Pancreas (tissue), 10 donors: ENCODE results near the gene DLGAP3. TPM values are rescaled to one million over a fixed set of nuclear protein-coding genes. Genes with fewer than 3 reads are reported as not detected.

ENCODE experiments used
- ATAC-seq, 4 donors: fragments of 200-7000 bp; cut with Tn5 transposase; one replicate each; pipeline versions ENCODE4 v1.8.0 to v1.9.1; 2020; ENCODE audit warnings: mild to moderate bottlenecking in 4 of 4, moderate library complexity in 4 of 4
- DNase-seq, 6 donors: peaks; one replicate each; pipeline ENCODE4 v3.0.0-alpha.2; 2020
- FAIRE-seq: peaks from 2 replicates; lab custom pipeline; 2012; peaks lifted over from hg19 to GRCh38; lab: Jason Lieb, UNC
- H3K27ac ChIP-seq, 4 donors: fragments of 200-600 bp; sonication (generic); 1 replicate in 3 of 4; 2 replicates in 1 of 4; pipeline versions ENCODE4 v1.5.0 to v1.8.0; 2020
- H3K27me3 ChIP-seq, 4 donors: fragments of 200-600 bp; one replicate each; pipeline ENCODE4 v1.8.0; 2021
- H3K36me3 ChIP-seq, 3 donors: fragments of 200-600 bp; sonication (generic) in 1 of 3; one replicate each; pipeline versions ENCODE4 v1.5.0 to v1.8.0; 2020 to 2021
- H3K4me1 ChIP-seq, 3 donors: fragments of 200-600 bp; one replicate each; pipeline ENCODE4 v1.8.0; 2021
- H3K4me3 ChIP-seq, 4 donors: fragments of 200-600 bp; sonication (generic) in 2 of 4; one replicate each; pipeline versions ENCODE4 v1.5.0 to v1.8.0; 2020 to 2021
- H3K9me3 ChIP-seq, 4 donors: fragments of 200-600 bp; one replicate each; pipeline ENCODE4 v1.8.0; 2021
- CTCF ChIP-seq, 4 donors: fragments of 200-600 bp; sonication (generic) in 3 of 4; IDR thresholded peaks; one replicate each; pipeline versions ENCODE4 v1.5.0 to v1.8.0; 2021; ENCODE audit warnings: antibody characterized with exemption in 4 of 4
- WGBS, 2 donors: extraction: QIAGEN DNeasy Blood & Tissue Kit; methylation state at CpG; one replicate each; pipeline ENCODE4 v1.1.7; 2013; 5-methylcytosine and 5-hydroxymethylcytosine counted together
- intact Hi-C, 3 donors: fragments of 100-400 bp; cut with DNase I; formaldehyde crosslinking; loops; one replicate each; pipeline versions ENCODE4 v1.11.1 to v1.14.2; 2022
- polyA plus RNA-seq, 2 donors: library from polyadenylated mRNA; stranded (reverse); fragments of 200-250 nt; gene quantifications; one replicate each; pipeline ENCODE4 v1.2.3, GENCODE V29; 2013
- total RNA-seq, 6 donors: library from RNA; stranded (reverse); fragmentation: NEBNext Ultra II Directional in 4 of 6; extraction: Animal tissue kit (Norgen Biotek cat#: 25700) in 4 of 6; gene quantifications; one replicate each; pipeline versions ENCODE4 v1.2.1 to v1.2.4, GENCODE V29; 2021 to 2023
- donor health status: healthy with polysubstance abuse.
- donor health status: DM: no; HTN: no; CAD: no; lungs with moderate emphysema.
- donor health status: DM: no; HTN: no; CAD: no.
- donor health status: control.
- donor health status: control.
- donor health status: Bipolar disorder and iron deficiency.
- donor health status: DM: yes; HTN: yes; CAD: no.
- donor health status: DM: no; HTN: no; CAD: no.
- donor health status: DM: no; HTN: no; CAD: no.
- donor health status: DM: yes; HTN: yes; CAD: no.

DLGAP3 gene
- total and polyA plus RNA-seq, 8 donors: 0.53 to 1.8 (median 1.4) TPM

- Histone ChIP-seq H3K27ac (no peak overlapping the region), H3K4me3 (no peak overlapping the region), H3K36me3 (no peaks in the 10 kb centered on the region), H3K9me3 (no peaks in the 10 kb centered on the region), H3K27me3 (no peaks in the 10 kb centered on the region), H3K4me1 (peaks cover 0 to 10% (median 3%) of the 10 kb centered on the region in 3 donors)
- 78 to 83% methylated on average over 14 of the region's 14 CpGs for WGBS, 2 donors
- no peak for TF ChIP-seq CTCF (IDR thresholded peaks at IDR 0.05)
- ATAC-seq (no peak), DNase-seq (peak in 1 of 6 donors; percentile 10), FAIRE-seq (no peak)
- intact Hi-C loops: no loop called here
Measured at GRCh38 chr1:34839526-34840305, 89.7 kb downstream of the DLGAP3 start.

DNA sequence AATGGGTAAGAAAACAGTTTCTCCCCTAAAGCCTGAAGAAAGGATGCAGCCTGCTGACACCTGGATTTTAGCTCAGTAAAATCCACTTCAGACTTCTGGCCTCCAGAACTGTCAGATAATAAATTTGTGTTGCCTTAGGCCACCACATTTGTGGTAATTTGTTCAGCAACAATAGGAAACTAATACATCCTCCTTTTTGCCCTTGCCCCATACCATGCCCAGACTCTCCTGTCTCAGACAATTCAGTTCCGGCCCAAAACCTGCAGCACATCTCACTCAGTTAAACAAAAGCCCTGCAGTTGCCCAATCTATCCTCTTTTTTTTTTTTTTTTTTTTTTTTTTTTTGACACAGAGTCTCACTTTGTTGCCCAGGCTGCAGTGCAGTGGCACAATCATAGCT, 95.7 kb downstream of the DLGAP3 start:
- intact Hi-C loops: no loop called here
- no peaks in the 10 kb centered on the region for H3K27me3 ChIP-seq
- H3K4me3 ChIP-seq: no peak overlapping the region
- DNase-seq: no peak
- no peak for ATAC-seq
- H3K27ac ChIP-seq: no peak overlapping the region
- WGBS, 2 donors: 81 to 90% methylated on average over 1 of the region's 1 CpG
- no peaks in the 10 kb centered on the region for H3K36me3 ChIP-seq
- H3K9me3 ChIP-seq: no peaks in the 10 kb centered on the region
- no peak for FAIRE-seq
- no peaks in the 10 kb centered on the region for H3K4me1 ChIP-seq
- TF ChIP-seq CTCF (IDR thresholded peaks at IDR 0.05): no peak

DNA sequence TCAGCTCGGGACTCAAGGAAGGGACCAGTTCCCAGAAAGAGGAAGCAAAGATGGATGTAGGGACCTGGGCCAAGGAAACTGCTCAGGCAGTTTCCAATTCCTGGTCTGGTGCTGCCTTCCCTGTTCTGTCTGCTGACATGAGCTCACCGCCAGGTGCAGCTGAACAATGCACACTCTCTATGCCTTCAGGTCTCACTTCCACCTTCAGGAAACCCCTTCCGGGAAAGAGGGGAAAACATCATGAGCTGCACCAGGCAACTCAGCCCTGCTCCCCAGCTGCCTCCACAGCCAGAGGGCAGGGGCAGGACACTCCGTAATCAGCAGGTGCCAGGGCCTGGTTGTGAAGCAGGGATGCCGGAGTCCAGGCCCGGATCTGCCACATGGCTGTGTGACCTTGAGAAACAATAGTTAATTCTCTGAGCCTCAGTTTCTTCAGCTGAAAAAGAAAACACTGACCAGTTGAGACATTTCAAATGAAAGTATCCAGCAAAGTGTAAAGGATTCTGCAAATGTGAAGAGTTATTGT, 97.7 kb downstream of the DLGAP3 start:
- DNase-seq: no peak
- H3K9me3 ChIP-seq: no peaks in the 10 kb centered on the region
- ATAC-seq: no peak
- intact Hi-C loops: no loop called here
- H3K27me3 ChIP-seq: no peaks in the 10 kb centered on the region
- no peaks in the 10 kb centered on the region for H3K36me3 ChIP-seq
- peaks cover 0 to 7% (median 4%) of the 10 kb centered on the region in 3 donors for H3K4me1 ChIP-seq
- FAIRE-seq: no peak
- no peak overlapping the region for H3K4me3 ChIP-seq
- H3K27ac ChIP-seq: no peak overlapping the region
- WGBS, 2 donors: 68 to 73% methylated on average over 6 of the region's 6 CpGs
- no peak for TF ChIP-seq CTCF (IDR thresholded peaks at IDR 0.05)

DNA sequence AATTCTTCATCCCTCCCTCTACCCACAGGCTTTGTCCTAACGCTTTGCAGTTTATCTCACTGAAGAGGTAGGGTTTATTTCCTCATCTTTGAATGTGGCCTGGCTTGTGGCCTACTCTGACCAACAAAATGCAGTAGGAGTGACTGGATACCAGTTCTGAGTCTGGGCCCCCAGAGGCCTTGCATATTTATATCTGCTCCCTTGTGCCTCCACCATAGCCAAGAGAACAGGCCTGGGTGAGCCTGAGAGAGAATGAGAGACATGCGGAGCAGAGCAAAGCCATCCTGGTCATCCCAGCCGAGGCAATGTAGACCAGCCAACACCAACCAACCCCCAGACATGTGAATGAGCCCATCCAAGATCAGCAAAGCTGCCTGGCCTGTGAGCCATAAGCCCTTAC, 100.2 kb downstream of the DLGAP3 start:
- no peak overlapping the region for H3K27ac ChIP-seq
- H3K36me3 ChIP-seq: no peaks in the 10 kb centered on the region
- no peak for FAIRE-seq
- DNase-seq: no peak
- H3K4me1 ChIP-seq: peaks cover 16 to 21% (median 17%) of the 10 kb centered on the region in 3 donors
- no peaks in the 10 kb centered on the region for H3K9me3 ChIP-seq
- H3K4me3 ChIP-seq: no peak overlapping the region
- ATAC-seq: no peak
- TF ChIP-seq CTCF (IDR thresholded peaks at IDR 0.05): no peak
- intact Hi-C loops: no loop called here
- no peaks in the 10 kb centered on the region for H3K27me3 ChIP-seq
- WGBS, 2 donors: 79 to 81% methylated on average over 3 of the region's 3 CpGs

DNA sequence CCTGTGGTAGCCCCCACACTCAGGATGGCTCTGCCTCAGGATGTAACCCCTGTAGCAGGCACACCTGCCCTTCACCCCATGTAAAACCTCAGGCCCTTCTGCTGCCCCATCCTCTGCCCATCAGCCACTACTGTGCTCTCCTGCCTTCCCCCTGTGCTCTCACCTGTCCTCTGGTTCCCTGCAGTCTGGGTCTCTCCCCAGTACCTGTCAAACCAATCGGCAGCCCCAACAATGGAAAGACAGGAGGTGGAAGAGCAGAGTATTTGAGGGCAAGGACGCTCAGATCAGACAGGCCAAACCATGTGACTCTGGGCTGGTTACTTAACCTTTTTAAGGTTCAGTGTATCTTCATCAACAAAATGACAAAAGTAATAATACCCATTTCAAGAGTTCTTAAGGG, 100.8 kb downstream of the DLGAP3 start:
- ATAC-seq: no peak
- H3K4me1 ChIP-seq: peaks cover 16 to 21% (median 17%) of the 10 kb centered on the region in 3 donors
- FAIRE-seq: no peak
- no peak for DNase-seq
- intact Hi-C loops: no loop called here
- H3K27me3 ChIP-seq: no peaks in the 10 kb centered on the region
- 43 to 51% methylated on average over 2 of the region's 2 CpGs for WGBS, 2 donors
- no peaks in the 10 kb centered on the region for H3K9me3 ChIP-seq
- TF ChIP-seq CTCF (IDR thresholded peaks at IDR 0.05): no peak
- no peak overlapping the region for H3K27ac ChIP-seq
- no peaks in the 10 kb centered on the region for H3K36me3 ChIP-seq
- no peak overlapping the region for H3K4me3 ChIP-seq
